HL-60 (cell line): ENCODE results near the gene RBM7.

Source experiments
- DNase-seq, 2 experiments: peaks; one replicate each; pipeline ENCODE4 v3.0.0-alpha.2; 2010 to 2020; ENCODE audit warnings: low read depth in 1 of 2, low spot score in 1 of 2
- H3K27ac ChIP-seq: fragments of 250-450 bp; sonication (Bioruptor Pico); replicated peaks from 2 replicates; pipeline ENCODE4 v1.5.1; 2020; ENCODE audit warnings: mild to moderate bottlenecking, moderate library complexity
- H3K27me3 ChIP-seq: fragments of 250-450 bp; sonication (Bioruptor Pico); 2 replicates; pipeline ENCODE4 v1.5.1; 2021; ENCODE audit warnings: mild to moderate bottlenecking, moderate library complexity; ENCODE audit not compliant: insufficient read depth, poor library complexity, severe bottlenecking
- H3K4me3 ChIP-seq: replicated peaks from 2 replicates; pipeline ENCODE4 v1.5.1; 2011; ENCODE audit warnings: mild to moderate bottlenecking, control low read depth, low read length; ENCODE audit not compliant: insufficient read depth
- CTCF ChIP-seq: IDR thresholded peaks from one replicate; pipeline ENCODE4 v1.5.1; 2011; ENCODE audit warnings: low read length, control low read depth, inconsistent platforms; ENCODE audit not compliant: insufficient read depth
- GABPA ChIP-seq: IDR thresholded peaks from 2 replicates; pipeline ENCODE4 v1.6.1; 2012; ENCODE audit warnings: low read depth
- POLR2AphosphoS5 ChIP-seq: IDR thresholded peaks from 2 replicates; pipeline ENCODE4 v1.6.1; 2012; ENCODE audit warnings: low read depth
- REST ChIP-seq: IDR thresholded peaks from 2 replicates; pipeline ENCODE4 v1.6.1; 2012; ENCODE audit warnings: low read depth; ENCODE audit not compliant: insufficient replicate concordance
- SPI1 ChIP-seq: IDR thresholded peaks from 2 replicates; pipeline ENCODE4 v1.6.1; 2012; ENCODE audit warnings: low read depth, mild to moderate bottlenecking, borderline replicate concordance

RBM7 gene

GRCh38 chr11:114438303-114438702 lies 37.8 kb downstream of the RBM7 start:
- no peak for DNase-seq
- Histone ChIP-seq H3K27ac (no peak overlapping the region), H3K27me3 (no peaks in the 10 kb centered on the region), H3K4me3 (no peak overlapping the region)
- no peak for TF ChIP-seq SPI1

- Histone ChIP-seq H3K4me3 (peak within 1 kb of the TSS; percentile 100), H3K27me3 (no peaks in the 10 kb centered on the region), H3K27ac (peak within 1 kb of the TSS; percentile 50)
- peak; percentile 86 to 96 for DNase-seq
- no peak for TF ChIP-seq REST
Observed at GRCh38 chr11:114439229-114440120, 39.0 kb downstream of the RBM7 start, which contains the start of gene REXO2. REXO2 (plus strand) TSS chr11:114439467; CDS start chr11:114439529, 62 bp downstream.

GRCh38 chr11:114440121-114440860 lies 39.8 kb downstream of the RBM7 start:
- no peak overlapping the region for H3K27ac ChIP-seq
- H3K27me3 ChIP-seq: no peaks in the 10 kb centered on the region
- peak overlapping the region; percentile 100 for H3K4me3 ChIP-seq
- no peak for DNase-seq
- no peak for TF ChIP-seq CTCF
- TF ChIP-seq GABPA: no peak
- TF ChIP-seq POLR2AphosphoS5: no peak
- no peak for TF ChIP-seq SPI1
- no peak for TF ChIP-seq REST

GRCh38 chr11:114440971-114441763 lies 40.7 kb downstream of the RBM7 start:
- TF ChIP-seq POLR2AphosphoS5 (no peak), SPI1 (no peak)
- H3K27me3 ChIP-seq: no peaks in the 10 kb centered on the region
- H3K27ac ChIP-seq: no peak overlapping the region
- no peak for DNase-seq
- no peak overlapping the region for H3K4me3 ChIP-seq

GRCh38 chr11:114441921-114442320 lies 41.5 kb downstream of the RBM7 start:
- TF ChIP-seq REST: no peak
- no peak for TF ChIP-seq CTCF
- no peak for TF ChIP-seq POLR2AphosphoS5
- TF ChIP-seq GABPA: no peak
- TF ChIP-seq SPI1: no peak
- DNase-seq: no peak
- Histone ChIP-seq H3K4me3 (no peak overlapping the region), H3K27me3 (no peaks in the 10 kb centered on the region), H3K27ac (no peak overlapping the region)
